Measurements from ENCODE around the gene RELL1.
A peak's percentile ranks its signal among the peaks of the same experiment; 100 is the strongest.

Gene RELL1

DNA sequence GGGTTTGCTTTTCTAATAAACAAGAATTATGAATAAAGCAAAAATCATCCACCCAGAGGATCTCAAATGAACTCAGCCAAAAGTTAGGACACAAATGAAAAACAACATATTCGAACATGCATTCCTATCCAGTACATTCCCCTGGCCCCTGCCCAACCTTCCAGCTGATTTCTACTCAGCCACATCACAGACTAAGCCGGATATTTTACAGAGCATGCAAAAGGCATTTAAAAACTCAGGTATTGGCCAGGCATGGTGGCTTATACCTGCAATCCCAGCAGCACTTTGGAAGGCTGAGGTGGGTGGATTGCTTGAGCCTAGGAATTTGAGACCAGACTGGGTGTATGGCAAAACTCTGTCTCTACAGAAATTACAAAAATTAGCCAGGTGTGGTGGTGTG, 54.6 kb downstream of the RELL1 start:
- DNase-seq, result no peak

GRCh38 chr4:37629713-37630112, 56.5 kb downstream of the RELL1 start:
- no peak for DNase-seq

- no peak for DNase-seq
Observed at GRCh38 chr4:37628977-37629609, 57.1 kb downstream of the RELL1 start.

DNA sequence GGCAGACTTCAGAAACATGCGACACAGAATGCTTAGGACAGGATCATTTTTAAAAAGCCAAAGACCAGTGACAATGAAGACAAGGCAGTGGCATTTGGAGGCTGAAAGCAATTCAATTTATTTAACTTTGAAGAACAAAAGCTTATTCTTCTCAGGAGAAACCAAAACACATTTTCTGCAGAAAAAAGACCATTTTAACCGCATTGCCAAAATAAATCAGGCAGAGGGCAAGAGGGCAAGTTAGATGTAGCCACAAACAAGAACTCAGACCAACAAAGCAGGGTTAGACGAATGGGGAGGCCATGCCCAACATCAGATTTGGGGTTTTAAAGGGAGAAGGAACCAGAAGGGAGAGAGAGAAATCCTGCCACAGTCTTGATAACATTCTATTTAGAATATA, 58.9 kb downstream of the RELL1 start:
- no peak for DNase-seq

DNA sequence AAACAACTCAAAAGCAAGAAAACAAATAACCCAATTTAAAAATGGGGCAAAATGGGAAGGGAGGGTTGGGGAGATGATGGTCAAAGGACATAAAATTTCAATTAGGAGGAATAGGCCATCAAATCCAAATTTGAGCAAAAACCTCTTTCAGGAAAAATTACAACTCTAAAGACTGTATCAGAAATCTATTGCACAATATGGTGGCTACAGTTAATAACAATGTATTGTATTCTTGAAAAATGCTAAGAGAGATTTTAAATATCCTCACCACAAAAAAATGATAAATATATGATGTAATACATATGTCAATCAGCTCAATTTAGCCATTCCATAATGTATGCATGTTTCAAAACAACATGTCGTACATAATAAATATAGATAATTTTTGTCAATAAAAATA, 60.7 kb downstream of the RELL1 start:
- DNase-seq, result no peak

GRCh38 chr4:37623940-37624339, 62.2 kb downstream of the RELL1 start:
- no peak for DNase-seq

DNA sequence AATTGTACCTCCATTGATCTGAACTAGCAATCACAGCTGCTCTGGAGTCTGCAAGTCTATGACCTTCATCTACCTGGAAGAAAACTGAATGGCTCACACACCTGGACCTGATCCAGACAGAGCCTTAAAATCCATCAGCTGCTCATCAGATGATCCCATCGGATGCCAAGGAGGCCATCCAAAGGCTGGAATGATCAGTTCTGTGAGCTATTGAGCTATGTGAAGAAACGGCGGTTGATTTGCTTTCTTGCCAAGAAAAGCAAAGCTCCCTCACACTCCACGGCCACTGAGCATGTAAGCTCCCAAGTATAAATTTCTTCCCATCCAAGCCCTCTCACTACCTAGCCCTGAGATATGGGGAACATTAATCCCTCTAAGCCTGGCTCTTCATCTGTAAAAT, 63.1 kb downstream of the RELL1 start:
- no peak for DNase-seq

DNA sequence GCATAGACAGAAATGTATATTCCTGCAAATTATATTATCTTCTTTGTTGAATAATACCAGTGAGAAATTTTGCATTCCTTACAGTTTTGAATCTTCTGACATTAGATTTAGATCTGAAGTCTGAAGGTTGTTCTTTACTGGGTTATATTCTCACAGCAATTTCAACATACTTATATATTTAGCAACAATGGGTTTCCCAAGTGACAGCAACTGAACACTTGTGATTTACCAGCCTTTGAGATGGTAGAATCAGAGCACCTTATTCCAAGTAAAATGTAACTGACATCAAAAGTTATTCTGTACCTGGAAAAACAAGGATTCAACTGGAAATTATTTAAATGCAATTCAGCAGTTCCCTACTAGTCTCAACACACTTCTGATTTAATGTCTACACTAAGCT, 66.0 kb downstream of the RELL1 start:
- DNase-seq, result no peak

- DNase-seq, result no peak
Observed at GRCh38 chr4:37615720-37616063, 70.5 kb downstream of the RELL1 start.

DNA sequence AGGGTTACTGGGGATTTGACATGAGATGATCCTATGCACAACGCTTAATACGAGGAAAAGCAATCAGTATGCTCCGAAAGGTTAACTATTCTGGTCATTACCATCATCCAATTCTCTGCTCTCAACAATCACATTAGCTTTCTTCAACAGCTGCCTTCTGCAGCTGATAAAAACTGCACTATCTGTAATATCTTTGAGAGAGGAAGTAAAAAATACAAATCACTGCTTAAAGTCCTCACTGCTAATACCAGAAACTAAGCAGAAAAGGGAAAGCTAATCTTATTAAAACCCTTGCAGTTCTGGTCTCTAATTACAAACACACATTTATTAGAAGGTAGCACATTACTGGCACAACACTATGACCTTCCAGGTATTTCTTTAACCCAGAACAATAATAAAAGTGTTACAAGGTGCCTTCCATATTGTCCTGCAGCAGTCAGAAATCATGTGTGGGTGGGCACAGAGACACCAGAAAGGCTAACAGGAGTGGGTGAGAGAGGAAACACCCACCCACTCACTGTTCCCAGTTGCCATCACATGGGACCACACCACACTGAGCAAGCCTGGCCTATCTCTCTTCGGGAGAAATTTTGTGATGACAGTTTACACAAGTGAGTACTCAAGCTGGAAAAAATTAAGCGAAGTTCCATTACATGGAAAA, 71.0 kb downstream of the RELL1 start:
- DNase-seq, result no peak

DNA sequence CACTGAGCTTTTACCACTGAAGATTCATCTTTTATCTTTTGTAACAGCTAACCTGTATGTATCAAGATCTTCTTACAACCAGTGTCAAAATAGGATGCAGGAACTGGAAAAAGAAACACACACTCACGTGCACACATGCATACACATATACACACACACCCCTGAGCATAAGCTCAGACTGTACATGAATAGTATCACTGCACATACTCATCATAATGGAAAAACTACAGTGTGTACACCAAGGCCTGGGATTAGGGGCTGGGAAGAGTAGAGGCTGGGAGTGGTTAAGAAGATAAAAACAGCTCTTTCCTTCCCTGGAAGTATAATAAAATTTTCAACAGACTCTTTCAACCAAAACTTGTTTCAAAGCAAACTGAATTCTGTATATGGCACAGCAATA, 73.4 kb downstream of the RELL1 start:
- no peak for DNase-seq

GRCh38 chr4:37609626-37610025, 76.5 kb downstream of the RELL1 start:
- DNase-seq, result no peak

- no peak for DNase-seq
Observed at GRCh38 chr4:37607018-37607417, 79.2 kb downstream of the RELL1 start.

GRCh38 chr4:37605843-37606565, 80.2 kb downstream of the RELL1 start:
- no peak for DNase-seq

- no peak for DNase-seq
Observed at GRCh38 chr4:37604461-37604860, 81.7 kb downstream of the RELL1 start.

DNA sequence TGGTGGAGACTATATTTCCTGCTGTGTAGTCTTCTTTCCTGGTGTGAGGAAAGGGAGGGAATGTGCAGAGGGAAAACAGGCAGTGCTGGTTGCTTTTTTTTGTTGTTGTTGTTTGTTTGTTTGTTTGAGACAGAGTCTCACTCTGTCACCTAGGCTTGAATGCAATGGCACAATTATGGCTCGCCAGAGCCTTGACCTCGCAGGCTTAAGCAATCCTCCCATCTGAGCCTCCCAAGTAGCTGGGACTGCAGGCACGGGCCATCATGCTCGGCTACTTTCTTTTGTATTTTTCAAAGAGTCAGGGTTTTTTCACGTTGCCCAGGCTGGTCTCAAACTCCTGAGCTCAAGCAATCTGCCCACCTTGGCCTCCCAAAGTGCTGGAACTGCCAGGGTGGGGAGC, 82.5 kb downstream of the RELL1 start:
- DNase-seq, result no peak

GRCh38 chr4:37603070-37603468, 83.1 kb downstream of the RELL1 start:
- DNase-seq, result peak; percentile 66

- no peak for DNase-seq
Observed at GRCh38 chr4:37602454-37603069, 83.6 kb downstream of the RELL1 start.

GRCh38 chr4:37601531-37601930, 84.6 kb downstream of the RELL1 start:
- no peak for DNase-seq

DNA sequence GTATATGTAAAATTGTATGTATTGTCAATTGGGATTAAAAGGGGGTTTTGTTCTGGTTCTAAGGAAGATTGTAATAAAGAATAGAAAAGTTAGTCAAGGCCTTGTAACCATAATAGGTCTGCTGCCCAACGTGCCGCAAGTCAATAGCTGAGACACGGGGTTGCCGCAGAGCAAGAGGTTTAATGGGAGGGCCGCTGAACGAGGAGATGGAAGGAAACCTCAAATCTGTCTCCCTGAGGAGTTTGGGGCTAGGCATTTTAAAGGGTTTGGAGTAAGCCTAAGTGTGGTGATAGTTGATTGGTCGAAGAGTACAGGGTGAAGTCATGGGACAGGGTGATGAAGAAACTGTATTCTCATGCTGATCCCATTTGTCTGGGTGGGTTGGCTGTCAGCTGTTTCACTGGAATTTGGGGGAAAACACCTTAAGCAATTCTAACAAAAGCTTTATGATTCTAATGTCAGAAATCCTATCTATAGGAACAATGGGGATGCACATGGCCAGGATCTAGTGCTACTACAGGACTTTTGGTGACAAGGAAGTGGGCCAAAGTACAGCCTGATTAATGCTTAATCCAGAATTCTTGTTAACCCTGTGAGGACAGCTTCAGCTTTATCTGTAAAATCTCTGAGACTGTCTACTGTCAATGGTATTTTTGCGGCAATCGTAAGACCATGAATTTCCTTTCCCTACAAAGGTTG, 86.9 kb downstream of the RELL1 start:
- DNase-seq, result no peak

DNA sequence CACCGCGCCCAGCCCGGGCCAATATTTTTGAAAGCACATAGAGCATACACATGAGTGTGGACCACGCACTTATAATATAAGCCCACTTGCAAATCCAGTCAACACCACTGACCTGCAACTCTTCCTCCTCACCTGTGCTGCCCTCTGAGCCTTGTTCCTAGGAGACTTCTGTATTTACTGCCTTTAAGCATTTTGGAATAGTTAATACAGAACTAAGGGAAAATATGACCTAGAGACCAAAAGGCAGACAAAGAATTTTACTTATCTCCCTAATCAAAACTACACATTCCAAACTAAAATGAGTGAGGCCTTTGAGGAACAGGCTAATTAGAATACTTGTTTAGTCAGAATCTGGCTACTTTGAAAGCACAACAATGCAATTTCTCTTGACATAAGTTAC, 89.1 kb downstream of the RELL1 start:
- DNase-seq, result no peak

GRCh38 chr4:37595875-37596680, 90.1 kb downstream of the RELL1 start:
- no peak for DNase-seq

- DNase-seq, result no peak
Observed at GRCh38 chr4:37594099-37594498, 92.1 kb downstream of the RELL1 start.
